ENCODE measurements around the gene FRMD4B. TPM values are rescaled to one million over a fixed set of nuclear protein-coding genes. Genes with fewer than 3 reads are reported as not detected.

The FRMD4B gene
- total RNA-seq, 1 donor from 2014 or later = 16.1 TPM

- no peak overlapping the region for H3K27ac ChIP-seq (replicated peaks)
- H3K4me3 ChIP-seq = no peak overlapping the region
- TF ChIP-seq CTCF (IDR thresholded peaks at IDR 0.05; ENCODE audit: borderline replicate concordance) = no peak
- H3K36me3 ChIP-seq = no peaks in the 10 kb centered on the region
- no peak for DNase-seq
- no peaks in the 10 kb centered on the region for H3K9me3 ChIP-seq (replicated peaks)
- H3K27me3 ChIP-seq (ENCODE audit: low read depth) = no peaks in the 10 kb centered on the region
- intact Hi-C loops (cut with micrococcal nuclease) = no loop called here
- H3K4me1 ChIP-seq = no peaks in the 10 kb centered on the region
These were observed 130.0 kb downstream of the FRMD4B start for GRCh38 chr3:69255928-69256327.

- Histone ChIP-seq H3K4me3 (no peak overlapping the region), H3K9me3 (replicated peaks) (no peaks in the 10 kb centered on the region), H3K27me3 (ENCODE audit: low read depth) (no peaks in the 10 kb centered on the region), H3K27ac (replicated peaks) (no peak overlapping the region), H3K4me1 (no peaks in the 10 kb centered on the region), H3K36me3 (no peaks in the 10 kb centered on the region)
- no peak for TF ChIP-seq CTCF (IDR thresholded peaks at IDR 0.05; ENCODE audit: borderline replicate concordance)
- no peak for DNase-seq
- intact Hi-C loops (cut with micrococcal nuclease) = no loop called here
These were observed 131.5 kb downstream of the FRMD4B start for GRCh38 chr3:69254351-69254750.

GRCh38 chr3:69252631-69253030, 133.3 kb downstream of the FRMD4B start:
- no peaks in the 10 kb centered on the region for H3K36me3 ChIP-seq
- intact Hi-C loops (cut with micrococcal nuclease) = no loop called here
- TF ChIP-seq CTCF (IDR thresholded peaks at IDR 0.05; ENCODE audit: borderline replicate concordance) = no peak
- H3K4me3 ChIP-seq = no peak overlapping the region
- H3K27me3 ChIP-seq (ENCODE audit: low read depth) = no peaks in the 10 kb centered on the region
- H3K27ac ChIP-seq (replicated peaks) = no peak overlapping the region
- no peak for DNase-seq
- H3K9me3 ChIP-seq (replicated peaks) = no peaks in the 10 kb centered on the region
- peaks cover 7% of the 10 kb centered on the region for H3K4me1 ChIP-seq

- H3K4me3 ChIP-seq = no peak overlapping the region
- H3K9me3 ChIP-seq (replicated peaks) = no peaks in the 10 kb centered on the region
- H3K4me1 ChIP-seq = peaks cover 7% of the 10 kb centered on the region
- H3K27me3 ChIP-seq (ENCODE audit: low read depth) = no peaks in the 10 kb centered on the region
- no peaks in the 10 kb centered on the region for H3K36me3 ChIP-seq
- intact Hi-C loops (cut with micrococcal nuclease) = no loop called here
- TF ChIP-seq CTCF (IDR thresholded peaks at IDR 0.05; ENCODE audit: borderline replicate concordance) = no peak
- no peak overlapping the region for H3K27ac ChIP-seq (replicated peaks)
- DNase-seq = no peak
These were observed 133.7 kb downstream of the FRMD4B start for GRCh38 chr3:69252141-69252540.

- no peaks in the 10 kb centered on the region for H3K9me3 ChIP-seq (replicated peaks)
- intact Hi-C loops (cut with micrococcal nuclease) = no loop called here
- peaks cover 7% of the 10 kb centered on the region for H3K4me1 ChIP-seq
- no peaks in the 10 kb centered on the region for H3K27me3 ChIP-seq (ENCODE audit: low read depth)
- no peak overlapping the region for H3K27ac ChIP-seq (replicated peaks)
- no peak overlapping the region for H3K4me3 ChIP-seq
- TF ChIP-seq CTCF (IDR thresholded peaks at IDR 0.05; ENCODE audit: borderline replicate concordance) = no peak
- H3K36me3 ChIP-seq = no peaks in the 10 kb centered on the region
- no peak for DNase-seq
These were observed 134.6 kb downstream of the FRMD4B start for GRCh38 chr3:69251078-69251805.
